MM.1S (cell line): ENCODE data around the gene KCNIP4.

Source experiments
- DNase-seq: peaks from one replicate; pipeline ENCODE4 v3.0.0-alpha.2; 2015
- H2AFZ ChIP-seq: fragments of 300-600 bp; sonication (generic); 2 replicates; pipeline ENCODE4 v1.6.0; 2016; ENCODE audit warnings: antibody characterized with exemption, low read length
- H3F3A ChIP-seq: fragments of 300-600 bp; sonication (generic); 2 replicates; pipeline ENCODE4 v1.6.1; 2016; ENCODE audit warnings: mild to moderate bottlenecking, antibody characterized with exemption, low read length, moderate library complexity, mixed read lengths; ENCODE audit not compliant: insufficient read depth
- H3K27ac ChIP-seq: fragments of 300-600 bp; sonication (generic); 2 replicates; pipeline ENCODE4 v1.5.1; 2016; ENCODE audit warnings: mild to moderate bottlenecking, low read length
- H3K27me3 ChIP-seq: fragments of 300-600 bp; sonication (generic); replicated peaks from 2 replicates; pipeline ENCODE4 v1.6.0; 2016; ENCODE audit warnings: low read length; ENCODE audit not compliant: insufficient read depth
- H3K36me3 ChIP-seq: fragments of 300-600 bp; sonication (generic); replicated peaks from 2 replicates; pipeline ENCODE4 v1.6.1; 2016; ENCODE audit warnings: mild to moderate bottlenecking, low read length, mixed read lengths; ENCODE audit not compliant: insufficient read depth
- H3K4me1 ChIP-seq: fragments of 300-600 bp; sonication (generic); 2 replicates; pipeline ENCODE4 v1.6.1; 2016; ENCODE audit warnings: low read length, mixed read lengths
- H3K4me2 ChIP-seq: fragments of 300-600 bp; sonication (generic); 2 replicates; pipeline ENCODE4 v1.6.0; 2016; ENCODE audit warnings: low read depth, low read length
- H3K4me3 ChIP-seq: fragments of 300-600 bp; sonication (generic); 2 replicates; pipeline ENCODE4 v1.5.1; 2016; ENCODE audit warnings: low read length, mixed read lengths
- H3K79me2 ChIP-seq: fragments of 300-600 bp; sonication (generic); 2 replicates; pipeline ENCODE4 v1.6.1; 2016; ENCODE audit warnings: mixed run types, low read length, mixed read lengths
- H3K9ac ChIP-seq: fragments of 300-600 bp; sonication (generic); 2 replicates; pipeline ENCODE4 v1.6.1; 2016; ENCODE audit warnings: low read length, mixed read lengths
- H3K9me2 ChIP-seq: fragments of 300-600 bp; sonication (generic); replicated peaks from 2 replicates; pipeline ENCODE4 v1.6.1; 2016; ENCODE audit warnings: mild to moderate bottlenecking, low read length, mixed read lengths; ENCODE audit not compliant: insufficient read depth
- H3K9me3 ChIP-seq: fragments of 300-600 bp; sonication (generic); replicated peaks from 2 replicates; pipeline ENCODE4 v1.6.1; 2016; ENCODE audit warnings: mild to moderate bottlenecking, low read length, mixed read lengths; ENCODE audit not compliant: insufficient read depth
- H4K20me1 ChIP-seq: fragments of 300-600 bp; sonication (generic); 2 replicates; pipeline ENCODE4 v1.6.1; 2016; ENCODE audit warnings: mild to moderate bottlenecking, low read length, moderate library complexity, mixed read lengths; ENCODE audit not compliant: insufficient read depth
- CTCF ChIP-seq: fragments of 300-600 bp; sonication (generic); IDR thresholded peaks from 2 replicates; pipeline ENCODE4 v1.5.1; 2016; ENCODE audit warnings: antibody characterized with exemption, low read length, mixed read lengths
- EZH2 ChIP-seq: fragments of 300-600 bp; sonication (generic); optimal IDR thresholded peaks from 2 replicates; pipeline ENCODE3; 2017; ENCODE audit warnings: low read depth, mild to moderate bottlenecking, antibody characterized with exemption, low read length, mixed read lengths
- EZH2phosphoT487 ChIP-seq: fragments of 300-600 bp; sonication (generic); IDR thresholded peaks from 2 replicates; pipeline ENCODE4 v1.6.1; 2018; ENCODE audit warnings: antibody characterized with exemption, low read length

Gene KCNIP4

GRCh38 chr4:21374641-21375368 lies 573.8 kb downstream of the KCNIP4 start:
- Histone ChIP-seq H3K79me2 (no peaks in the 10 kb centered on the region), H3K4me2 (no peak overlapping the region), H4K20me1 (no peaks in the 10 kb centered on the region), H3K9ac (no peak overlapping the region), H3K4me1 (no peaks in the 10 kb centered on the region), H3K27ac (no peak overlapping the region), H3F3A (no peaks in the 10 kb centered on the region), H2AFZ (no peak overlapping the region), H3K36me3 (no peaks in the 10 kb centered on the region), H3K27me3 (no peaks in the 10 kb centered on the region), H3K9me3 (no peaks in the 10 kb centered on the region), H3K4me3 (no peak overlapping the region), H3K9me2 (no peaks in the 10 kb centered on the region)
- no peak for DNase-seq
- TF ChIP-seq EZH2phosphoT487 (no peak), CTCF (no peak), EZH2 (no peak)

- Histone ChIP-seq H3K9ac (no peak overlapping the region), H3K27me3 (no peaks in the 10 kb centered on the region), H3K4me2 (no peak overlapping the region), H3K9me3 (no peaks in the 10 kb centered on the region), H3K9me2 (no peaks in the 10 kb centered on the region), H3K79me2 (no peaks in the 10 kb centered on the region), H3K4me1 (no peaks in the 10 kb centered on the region), H3K4me3 (no peak overlapping the region), H4K20me1 (no peaks in the 10 kb centered on the region), H3K27ac (no peak overlapping the region), H3K36me3 (no peaks in the 10 kb centered on the region), H2AFZ (no peak overlapping the region), H3F3A (no peaks in the 10 kb centered on the region)
- no peak for TF ChIP-seq CTCF
- TF ChIP-seq EZH2phosphoT487, result no peak
- no peak for TF ChIP-seq EZH2
- no peak for DNase-seq
Measured at GRCh38 chr4:21367567-21367966, 581.0 kb downstream of the KCNIP4 start.

GRCh38 chr4:21366840-21367239 lies 581.7 kb downstream of the KCNIP4 start:
- no peak overlapping the region for H3K9ac ChIP-seq
- H3K27me3 ChIP-seq, result no peaks in the 10 kb centered on the region
- no peaks in the 10 kb centered on the region for H3F3A ChIP-seq
- H3K27ac ChIP-seq, result no peak overlapping the region
- H2AFZ ChIP-seq, result no peak overlapping the region
- no peaks in the 10 kb centered on the region for H3K4me1 ChIP-seq
- no peaks in the 10 kb centered on the region for H3K9me3 ChIP-seq
- DNase-seq, result no peak
- H3K4me3 ChIP-seq, result no peak overlapping the region
- no peak overlapping the region for H3K4me2 ChIP-seq
- no peaks in the 10 kb centered on the region for H3K36me3 ChIP-seq
- no peaks in the 10 kb centered on the region for H3K79me2 ChIP-seq
- no peak for TF ChIP-seq EZH2
- TF ChIP-seq EZH2phosphoT487, result no peak
- no peak for TF ChIP-seq CTCF
- no peaks in the 10 kb centered on the region for H3K9me2 ChIP-seq
- H4K20me1 ChIP-seq, result no peaks in the 10 kb centered on the region
